ENCODE data around the gene SVOP.

The SVOP gene

DNA sequence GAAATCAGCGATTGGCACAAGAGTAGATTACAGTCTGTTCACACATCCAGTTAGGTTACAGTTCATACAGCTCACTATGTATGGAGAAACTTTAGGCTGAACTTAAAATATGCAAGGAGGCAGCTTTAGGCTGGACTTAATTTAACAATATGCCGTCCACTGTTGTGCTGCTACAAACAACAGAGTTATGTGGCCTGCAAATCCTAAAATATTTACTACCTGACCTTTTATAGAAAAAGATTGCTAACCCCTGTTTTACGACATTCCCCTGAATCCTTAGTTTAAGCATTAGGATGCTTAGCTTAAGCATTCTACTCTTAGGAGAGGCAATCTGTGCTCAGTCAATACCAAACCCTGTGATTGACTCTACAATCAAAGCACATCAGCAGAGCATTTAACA is 90.1 kb downstream of the SVOP start:
- ATAC-seq (no peak), DNase-seq (no peak)

DNA sequence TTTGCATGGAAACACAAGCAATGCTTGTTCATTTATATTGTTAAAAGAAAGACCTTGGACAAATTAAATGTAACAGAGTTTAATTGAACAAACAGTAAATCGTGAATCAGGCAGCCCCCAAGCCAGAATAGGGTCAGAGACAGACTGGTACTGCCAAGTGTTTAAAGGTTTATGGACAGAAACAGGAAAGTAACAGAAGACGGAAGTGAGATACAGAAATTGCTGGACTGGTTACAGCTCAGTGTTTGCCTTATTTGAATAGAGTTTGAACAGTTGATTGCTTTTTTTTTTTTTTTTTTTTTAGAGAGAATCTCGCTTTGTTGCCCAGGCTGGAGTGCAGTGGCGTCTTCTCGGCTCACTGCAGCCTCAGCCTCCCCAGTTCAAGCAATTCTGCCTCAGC is 90.7 kb downstream of the SVOP start:
- no peak for DNase-seq
- ATAC-seq = no peak

DNA sequence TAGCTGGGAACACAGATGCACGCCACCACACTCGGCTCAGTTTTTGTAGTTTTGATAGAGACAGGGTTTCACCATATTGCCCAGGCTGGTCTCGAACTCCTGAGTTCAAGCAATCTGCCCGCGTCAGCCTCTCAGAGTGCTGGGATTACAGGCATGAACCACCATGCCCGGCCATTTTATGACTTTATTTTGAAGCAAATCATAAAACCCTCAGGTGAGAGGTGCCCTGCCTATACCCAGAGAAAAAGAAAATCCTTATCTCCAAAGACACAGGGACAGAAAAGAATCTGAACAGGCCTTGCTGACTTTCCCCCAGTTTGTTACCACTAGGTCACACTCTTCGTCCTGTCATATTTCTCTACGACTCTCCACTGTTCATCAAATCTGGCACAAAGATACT is 92.2 kb downstream of the SVOP start:
- ATAC-seq (no peak), DNase-seq (no peak)

DNA sequence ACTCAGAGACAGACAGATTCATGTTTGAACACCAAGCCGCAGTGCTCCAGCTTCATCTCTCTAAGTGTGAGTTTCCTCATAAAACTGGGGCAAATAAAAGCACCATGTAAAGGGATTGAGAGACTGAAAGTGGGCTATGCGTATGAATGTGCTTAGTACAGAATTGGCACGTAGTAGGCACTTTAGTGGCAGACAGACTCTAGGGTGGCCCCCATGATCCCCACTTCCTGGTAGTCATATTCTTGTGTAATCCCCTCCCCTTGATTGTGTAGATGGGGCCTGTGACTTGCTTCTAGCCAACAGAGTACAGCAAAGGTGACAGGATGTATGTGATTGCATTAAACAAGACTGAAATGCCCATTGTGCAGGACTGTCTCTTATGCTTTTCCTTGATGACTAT is 98.0 kb downstream of the SVOP start:
- no peak for DNase-seq
- no peak for ATAC-seq

DNA sequence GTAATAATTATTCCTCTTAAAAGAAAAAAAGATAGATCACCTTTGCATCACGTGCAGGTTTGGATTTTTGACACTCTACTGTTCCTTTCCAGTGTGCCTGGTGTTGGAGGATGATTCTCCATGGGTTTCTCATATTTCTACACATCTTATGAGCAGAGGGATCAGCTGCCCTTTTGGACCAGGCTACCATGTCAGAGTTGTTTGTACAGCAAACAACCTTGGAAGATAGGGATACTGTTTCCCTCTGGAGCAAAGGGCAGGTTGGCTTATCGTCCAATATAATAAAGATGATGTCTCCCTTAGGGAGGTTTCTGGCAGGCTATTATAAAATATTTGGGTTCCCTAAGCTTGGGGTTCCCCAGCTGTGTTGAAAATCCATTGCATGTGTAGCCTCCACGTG is 98.9 kb downstream of the SVOP start:
- ATAC-seq = no peak
- DNase-seq = no peak

DNA sequence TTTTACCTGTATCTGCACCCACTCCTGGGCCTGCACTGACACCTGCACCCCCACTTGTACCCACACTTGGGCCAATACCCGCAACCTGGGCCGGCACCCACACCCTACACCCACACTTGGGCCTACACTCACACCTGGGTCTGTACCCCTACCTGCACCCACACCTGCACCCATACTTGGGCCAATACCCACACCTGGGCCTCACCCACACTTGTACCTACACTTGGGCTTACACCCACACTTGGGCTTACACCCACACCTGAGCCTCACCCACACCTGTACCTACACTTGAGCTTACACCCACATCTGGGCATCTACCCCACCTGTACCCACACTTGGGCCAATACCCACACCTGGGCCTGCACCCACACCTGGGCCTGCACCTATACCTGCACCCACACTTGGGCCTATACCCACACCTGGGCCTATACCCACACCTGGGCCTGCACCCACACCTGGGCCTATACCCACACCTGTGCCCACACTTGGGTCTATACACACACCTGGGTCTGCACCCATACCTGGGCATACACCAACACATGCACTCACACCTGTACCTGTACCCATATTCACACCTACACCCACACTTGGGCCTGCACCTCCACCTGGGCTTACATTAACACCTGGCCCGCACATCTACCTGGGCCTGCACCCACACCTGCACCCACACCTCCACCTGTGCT is 101.8 kb downstream of the SVOP start:
- ATAC-seq = no peak
- no peak for DNase-seq

DNA sequence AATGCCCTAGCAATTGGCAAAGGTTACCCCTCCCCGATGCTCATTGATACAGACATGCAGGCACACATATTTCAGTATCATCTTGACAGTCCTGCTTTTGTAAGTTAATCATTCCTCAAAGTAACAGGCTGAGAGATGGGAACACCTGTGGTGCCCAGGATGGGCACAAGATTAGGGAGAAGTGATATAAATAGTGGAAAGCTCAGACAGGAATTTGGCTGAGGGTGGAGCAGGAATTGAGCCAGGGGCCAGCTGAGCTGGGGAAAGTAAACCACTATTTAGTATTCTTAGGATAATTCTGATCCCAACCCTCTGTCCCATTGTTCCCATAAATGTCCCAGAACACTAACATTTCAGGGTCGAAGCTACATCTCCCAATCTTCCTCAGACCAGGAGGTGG is 102.7 kb downstream of the SVOP start:
- ATAC-seq (no peak), DNase-seq (no peak)

DNA sequence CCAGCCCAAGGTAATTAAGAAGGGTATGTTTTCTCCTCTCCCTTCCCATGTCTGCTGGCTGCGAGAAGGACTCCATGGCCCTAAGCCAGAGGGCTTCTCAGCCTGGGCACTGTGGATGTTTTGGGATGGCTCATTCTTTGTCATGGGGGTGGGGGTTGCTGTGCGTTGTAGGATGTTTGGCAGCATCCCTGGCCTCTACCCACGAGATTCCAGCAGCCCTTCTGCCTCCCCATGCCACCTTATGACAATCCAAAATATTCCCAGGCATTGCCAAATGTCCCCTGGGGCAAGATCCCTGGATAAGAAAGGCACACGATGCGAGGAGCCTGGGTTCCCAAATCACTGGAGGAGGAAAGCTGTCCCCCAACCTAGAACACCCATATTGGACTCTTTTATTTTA is 104.5 kb downstream of the SVOP start:
- DNase-seq (no peak), ATAC-seq (no peak)

DNA sequence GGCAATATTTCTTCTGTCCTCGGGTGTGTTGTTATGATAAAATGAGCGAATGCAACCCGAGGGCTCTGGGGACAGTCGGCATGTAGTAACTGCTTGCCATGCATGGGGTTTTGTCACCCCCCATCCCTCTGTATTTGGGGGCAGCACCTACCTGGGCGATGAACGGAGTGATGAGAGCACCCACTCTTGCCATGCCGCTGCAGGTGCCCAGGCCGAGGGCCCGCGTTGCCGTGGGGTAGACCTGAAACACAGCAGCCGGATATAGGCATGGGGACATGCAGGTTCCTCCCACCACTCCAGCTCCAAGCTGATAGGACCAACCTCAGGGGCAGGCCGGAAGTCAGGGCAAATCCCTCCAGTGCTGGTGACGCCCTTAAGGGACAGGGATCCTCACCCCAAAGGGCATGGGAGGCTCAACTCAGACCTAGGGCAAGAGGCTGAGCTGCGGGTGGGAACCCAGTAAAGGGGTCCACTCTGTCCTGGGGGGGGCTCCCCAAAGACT is 105.2 kb downstream of the SVOP start:
- ATAC-seq (no peak), DNase-seq (no peak)

DNA sequence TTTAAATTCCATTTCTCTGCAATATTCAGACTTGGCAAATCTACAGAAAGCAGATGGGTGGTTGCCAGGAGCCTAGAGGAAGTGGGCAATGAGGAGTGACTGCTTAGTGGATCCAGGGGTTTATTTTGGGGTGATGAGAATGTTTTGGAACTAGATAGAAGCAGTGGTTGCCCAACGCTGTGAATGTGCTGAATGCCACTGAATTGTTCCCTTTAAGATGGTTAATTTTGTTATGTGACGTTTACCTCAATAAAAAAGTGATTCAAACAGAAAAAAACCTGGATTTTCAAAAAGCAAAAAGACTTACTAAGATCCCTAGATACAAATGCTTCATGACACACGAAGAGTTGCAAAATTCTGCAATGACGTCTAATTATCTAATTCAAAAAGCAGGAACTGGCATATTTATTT is 106.7 kb downstream of the SVOP start:
- ATAC-seq (no peak), DNase-seq (no peak)

DNA sequence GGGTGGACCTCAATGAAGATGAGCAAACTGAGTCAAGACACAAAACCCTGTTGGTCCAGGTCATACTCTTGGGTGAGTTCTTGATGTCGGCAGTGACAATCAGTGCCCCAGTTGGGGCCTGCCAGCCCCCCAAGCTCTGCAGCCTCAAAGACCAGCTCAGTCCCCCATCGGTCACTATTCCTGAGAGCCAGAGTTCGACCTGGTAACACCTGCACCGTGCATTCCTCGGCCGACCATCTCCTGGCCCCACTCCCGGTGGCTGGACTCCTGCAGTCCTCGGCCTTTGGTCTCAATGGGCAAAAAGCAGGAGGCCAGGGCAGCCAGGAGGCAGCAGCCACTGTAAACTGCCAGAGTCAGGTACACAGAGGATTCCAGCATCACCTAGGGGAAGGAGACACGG is 108.5 kb downstream of the SVOP start:
- no peak for ATAC-seq
- no peak for DNase-seq

DNA sequence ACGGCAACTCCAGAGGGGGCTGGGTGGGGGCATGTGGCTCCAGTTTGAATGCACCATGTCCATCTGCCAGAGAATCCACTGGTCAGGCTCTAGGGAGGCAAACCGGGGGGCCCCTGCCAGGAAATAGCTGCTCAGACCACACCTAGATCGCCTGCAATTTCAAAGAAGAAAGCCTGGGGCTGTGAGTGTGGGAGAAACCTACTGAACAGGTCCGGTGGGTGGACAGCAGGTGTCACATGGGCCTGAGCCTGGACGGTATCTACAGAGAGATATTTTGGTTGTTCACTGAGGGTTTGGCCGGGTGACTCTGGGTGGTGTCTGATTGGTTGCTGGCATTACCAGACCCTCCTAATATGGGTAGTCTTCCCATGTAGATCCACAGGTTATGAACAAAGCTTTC is 109.0 kb downstream of the SVOP start:
- no peak for ATAC-seq
- no peak for DNase-seq

DNA sequence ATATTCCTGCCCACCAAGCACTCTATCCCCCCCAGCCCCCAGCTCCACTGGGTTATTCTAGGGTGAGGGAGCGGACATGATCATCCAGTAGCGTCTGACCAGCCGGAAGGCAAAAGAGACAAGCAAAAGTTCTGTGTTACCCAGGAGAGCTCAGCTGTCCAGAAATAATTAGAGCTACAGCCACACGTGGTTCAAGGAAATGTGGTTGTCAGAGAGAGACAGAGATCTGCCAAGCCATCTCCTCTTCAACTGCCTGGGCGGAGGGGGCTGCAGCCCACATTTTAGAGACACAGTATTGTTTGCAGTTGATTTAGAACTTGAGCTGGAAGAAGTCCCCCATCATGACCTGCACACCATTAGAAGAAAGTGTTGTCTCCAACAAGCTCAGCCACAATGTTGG is 110.5 kb downstream of the SVOP start:
- DNase-seq (no peak), ATAC-seq (no peak)

DNA sequence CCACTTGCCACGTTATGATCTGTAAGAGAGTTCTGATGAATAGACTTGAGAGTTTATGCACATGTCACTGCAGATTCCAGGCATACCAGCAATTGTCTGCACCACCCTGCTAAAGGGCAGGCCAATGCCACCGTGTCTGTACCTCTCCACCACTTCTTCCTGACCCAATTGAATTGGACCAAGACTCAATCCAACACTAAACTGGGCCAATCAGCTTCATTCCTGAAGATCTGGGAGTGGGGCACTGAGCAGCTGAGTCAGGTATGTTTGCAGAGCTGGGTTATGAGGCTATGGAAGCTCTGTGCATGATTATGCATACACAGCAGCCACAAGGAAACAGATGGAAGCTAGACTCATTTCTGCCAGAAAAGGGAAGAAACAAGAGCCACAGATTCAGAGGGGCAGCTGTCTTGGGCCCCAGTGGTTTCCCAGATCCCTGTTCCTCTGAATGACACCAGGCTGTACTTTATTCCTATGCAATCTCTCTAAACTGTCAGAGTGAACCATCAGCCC is 113.0 kb downstream of the SVOP start:
- no peak for ATAC-seq
- no peak for DNase-seq

DNA sequence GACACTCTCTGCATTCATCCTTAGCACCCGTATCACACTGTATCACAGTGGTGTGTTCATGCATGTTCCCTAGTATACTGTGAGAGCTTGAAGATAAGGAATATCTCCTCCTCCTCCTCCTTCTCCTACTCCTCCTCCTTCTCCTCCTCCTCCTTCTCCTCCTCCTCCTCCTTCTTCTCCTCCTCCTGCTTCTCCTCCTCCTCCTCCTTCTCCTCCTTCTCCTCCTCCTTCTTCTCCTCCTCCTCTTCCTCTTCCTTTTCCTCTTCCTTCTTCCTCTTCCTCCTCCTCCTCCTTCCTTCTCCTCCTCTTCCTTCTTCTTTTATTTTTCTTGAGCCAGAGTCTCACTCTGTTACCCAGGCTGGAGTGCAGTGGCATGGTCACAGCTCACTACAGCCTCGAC is 113.9 kb downstream of the SVOP start:
- DNase-seq (no peak), ATAC-seq (no peak)

DNA sequence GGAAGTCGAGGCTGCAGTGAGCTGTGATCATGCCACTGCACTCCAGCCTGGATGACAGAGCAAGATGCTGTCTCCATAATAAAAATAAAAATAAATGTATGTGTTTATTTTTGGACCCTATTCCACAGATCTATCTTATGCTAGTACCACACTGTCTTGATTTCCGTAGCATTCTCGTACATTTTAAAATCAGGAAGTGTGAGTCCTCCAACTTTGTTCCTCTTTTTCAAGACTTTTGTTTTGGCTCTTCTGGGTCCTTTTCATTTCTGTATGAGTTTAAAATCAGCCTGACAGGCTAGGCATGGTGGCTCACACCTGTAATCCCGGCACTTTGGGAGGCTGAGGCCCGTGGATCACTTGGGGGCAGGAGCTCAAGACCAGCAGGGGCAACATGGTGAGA is 115.1 kb downstream of the SVOP start:
- ATAC-seq = no peak
- no peak for DNase-seq

DNA sequence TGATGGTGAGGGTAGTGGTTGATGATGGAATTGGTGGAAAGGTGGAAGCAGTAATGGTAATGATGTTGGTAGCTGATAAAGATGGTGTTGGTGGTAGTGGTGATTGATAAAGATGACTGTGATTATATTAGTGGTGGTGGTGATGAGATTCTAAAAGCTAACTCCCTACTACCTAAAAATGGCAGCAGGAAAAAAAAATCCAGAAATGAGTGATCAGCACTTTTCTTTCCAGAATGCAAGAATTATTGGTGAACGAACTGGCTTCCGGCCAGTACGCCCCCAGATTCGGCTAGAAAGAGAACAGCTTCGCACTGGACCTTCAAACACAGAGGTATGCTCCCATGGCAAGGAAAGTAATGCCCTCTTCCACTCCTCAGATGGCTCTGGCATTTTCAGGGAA is 121.7 kb downstream of the SVOP start:
- no peak for DNase-seq
- no peak for ATAC-seq

DNA sequence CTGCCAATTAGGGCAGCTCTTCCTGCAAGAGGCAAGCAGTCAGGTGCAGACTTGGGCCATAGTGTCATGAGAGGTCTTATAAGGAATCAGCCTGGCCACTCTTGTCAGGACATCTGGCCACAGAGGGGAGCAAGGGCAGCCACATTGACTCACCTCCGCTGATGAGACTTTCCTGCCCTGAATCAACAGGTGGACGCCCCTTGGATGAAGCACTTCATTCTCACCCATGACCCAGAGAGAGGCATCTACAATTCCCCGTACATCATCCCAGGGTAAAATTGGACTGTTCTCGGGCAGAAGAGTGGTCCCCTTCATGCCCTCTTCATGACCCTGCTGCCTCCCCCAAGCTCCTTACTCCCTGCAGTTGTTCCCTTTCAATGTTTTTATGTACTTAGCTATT is 124.1 kb downstream of the SVOP start:
- DNase-seq (no peak), ATAC-seq (no peak)

DNA sequence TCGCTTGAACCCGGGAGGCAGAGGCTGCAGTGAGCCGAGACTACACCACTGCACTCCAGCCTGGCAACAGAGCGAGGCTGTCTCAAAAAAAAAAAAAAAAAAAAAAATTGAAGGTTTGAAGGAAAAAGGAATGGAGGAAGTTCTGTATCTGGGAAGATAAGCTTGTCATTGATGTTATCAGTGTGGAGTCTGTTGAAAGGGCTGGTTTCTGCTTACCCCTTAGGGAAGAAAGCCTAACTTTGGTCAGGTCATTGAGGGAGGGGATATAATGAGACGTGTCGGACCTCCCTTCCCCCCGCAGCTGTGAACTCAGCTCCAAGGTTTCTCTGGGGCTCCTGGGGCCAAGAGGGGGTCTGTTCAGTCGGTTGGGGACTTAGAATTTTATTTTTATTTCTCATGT is 124.5 kb downstream of the SVOP start:
- ATAC-seq (no peak), DNase-seq (no peak)

DNA sequence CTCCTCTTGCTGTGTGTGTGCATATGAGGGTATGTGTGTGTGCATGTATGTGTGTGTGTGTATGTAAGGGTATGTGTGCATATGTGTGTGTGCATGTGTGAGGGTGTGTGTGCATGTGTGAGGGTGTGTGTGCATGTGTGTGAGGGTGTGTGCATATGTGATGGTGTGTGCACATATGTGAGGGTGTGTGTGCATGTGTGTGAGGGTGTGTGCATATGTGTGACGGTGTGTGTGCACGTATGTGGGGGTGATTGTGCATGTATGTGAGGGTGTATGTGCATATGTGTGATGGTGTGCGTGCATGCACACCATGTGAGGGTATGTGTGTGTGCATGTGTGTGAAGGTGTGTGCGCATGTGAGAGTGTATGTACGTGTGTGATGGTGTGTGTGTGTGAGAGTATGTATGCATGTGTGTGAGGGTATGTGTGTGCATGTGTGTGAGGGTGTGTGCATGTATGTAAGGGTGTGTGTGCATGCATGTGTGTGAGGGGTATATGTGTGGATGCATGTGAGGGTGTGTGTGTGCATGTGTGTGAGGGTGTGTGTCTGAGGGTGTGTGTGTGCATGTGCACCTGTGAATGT is 125.6 kb downstream of the SVOP start:
- ATAC-seq = no peak
- no peak for DNase-seq

DNA sequence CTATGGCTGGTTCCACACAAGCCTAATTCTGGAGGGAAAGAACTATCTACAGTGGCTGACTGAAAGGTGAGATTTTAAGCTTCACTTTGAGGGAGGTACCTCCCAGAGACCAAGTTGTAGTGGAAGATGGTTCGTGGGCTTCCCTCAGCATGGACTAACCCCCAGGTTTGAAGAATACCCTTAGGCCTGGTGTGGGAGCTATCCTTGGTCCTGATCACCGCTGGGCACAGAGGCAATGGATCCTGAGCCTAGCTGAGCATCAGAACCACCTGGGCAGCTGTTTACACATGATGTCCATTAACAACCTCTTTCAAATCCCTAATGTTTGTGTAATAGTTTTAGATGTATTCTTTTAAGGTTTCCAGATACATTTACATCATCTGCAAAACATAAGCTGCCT is 130.7 kb downstream of the SVOP start:
- ATAC-seq = no peak
- DNase-seq = peak; percentile 12

DNA sequence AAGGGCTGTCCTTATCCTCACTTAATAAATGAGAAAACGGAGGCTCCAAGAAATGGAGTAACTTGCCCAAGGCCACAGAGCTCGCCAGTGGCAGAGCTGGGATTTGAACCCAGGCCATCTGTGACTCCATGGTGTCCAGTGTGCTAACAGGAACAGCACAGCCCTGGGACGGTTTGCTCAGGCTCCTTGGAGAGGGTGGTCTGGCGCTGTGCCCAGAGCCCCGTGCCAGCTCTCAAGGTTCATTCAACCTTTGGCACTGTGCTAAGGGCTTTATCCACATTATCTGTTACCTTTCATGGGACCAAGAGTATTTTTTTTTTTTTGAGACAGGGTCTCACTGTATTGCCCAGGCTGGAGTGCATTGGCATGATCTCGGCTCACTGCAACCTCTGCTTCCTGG is 132.8 kb downstream of the SVOP start:
- ATAC-seq = no peak
- no peak for DNase-seq

DNA sequence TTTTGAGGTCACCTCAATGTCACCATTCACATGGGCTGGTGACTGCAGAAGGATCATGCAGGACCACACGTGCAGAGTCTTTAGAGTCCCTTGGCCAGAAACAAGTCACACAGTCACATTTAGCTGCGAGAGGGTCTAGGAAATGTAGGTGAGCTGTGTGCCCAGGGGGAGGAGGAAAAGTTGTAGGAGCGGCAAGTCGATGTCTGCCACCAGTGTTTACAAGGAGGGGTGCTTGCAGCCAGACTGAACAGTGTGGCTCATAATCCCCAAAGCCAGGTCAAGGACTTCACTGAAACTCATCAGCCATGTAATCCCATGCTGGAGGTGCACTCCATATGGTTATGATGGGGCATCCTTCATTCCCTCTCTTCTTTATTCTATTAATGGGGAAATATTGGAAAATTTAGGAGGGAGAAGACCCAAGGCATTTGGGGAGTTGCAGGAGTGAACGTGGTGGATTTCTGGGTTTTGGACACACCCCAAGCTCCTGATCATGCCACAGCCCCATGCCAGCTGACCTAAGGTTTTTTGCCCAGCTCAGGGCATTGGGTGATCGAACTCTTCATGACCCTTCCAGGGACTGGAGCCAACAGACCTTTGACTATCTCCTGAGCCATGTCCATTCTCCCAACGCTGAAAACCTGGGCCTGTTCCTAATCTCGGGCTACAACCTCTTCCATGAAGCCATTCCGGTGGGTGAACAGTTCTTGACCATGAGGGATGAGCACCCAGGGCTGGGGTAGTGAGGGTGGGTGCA is 133.8 kb downstream of the SVOP start:
- ATAC-seq = no peak
- no peak for DNase-seq

Data from stimulated activated naive CD8-positive, alpha-beta T cell treated with anti-CD3 and anti-CD28 coated beads, Interleukin-15, Interleukin-2, amounts not matched to agents 100 U/mL and 50 U/mL, for 24 hours (primary cell).